Measurements from ENCODE around the gene RHEB. TPM values are rescaled to one million over a fixed set of nuclear protein-coding genes. Genes with fewer than 3 reads are reported as not detected.

Gene RHEB
- total RNA-seq, 1 donor from 2014 or later, result 103 TPM

DNA sequence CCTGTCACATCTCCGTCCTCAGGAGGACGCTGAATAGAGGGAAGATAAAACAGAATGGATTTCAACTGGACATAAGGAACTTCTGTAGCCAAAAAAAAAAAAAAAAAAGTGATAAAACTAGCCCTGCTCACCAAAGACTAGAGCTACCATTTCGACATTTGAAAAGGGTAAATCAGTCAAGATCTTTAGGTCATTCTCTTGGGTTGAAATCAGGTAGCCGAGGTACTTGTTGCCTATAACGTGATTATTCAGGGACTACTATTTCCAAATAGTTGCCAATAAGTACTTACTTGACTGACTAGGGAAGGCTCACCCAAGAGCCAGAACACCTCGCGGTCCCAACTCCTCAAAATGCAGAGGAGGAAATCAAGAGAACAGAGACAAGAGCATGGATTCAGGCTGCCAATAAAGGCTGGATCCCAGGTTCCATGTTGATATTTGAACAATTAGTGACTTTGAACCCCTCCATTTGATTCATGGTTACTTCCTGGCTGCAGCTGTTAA lies 2.0 kb downstream of the RHEB start:
- H3K4me1 ChIP-seq, result peaks cover 32% of the 10 kb centered on the region
- H3K4me3 ChIP-seq, result peak overlapping the region; percentile 70
- no peaks in the 10 kb centered on the region for H3K36me3 ChIP-seq
- no peak for DNase-seq
- intact Hi-C loops (cut with DNase I), result no loop called here
- TF ChIP-seq, protein P1, sequence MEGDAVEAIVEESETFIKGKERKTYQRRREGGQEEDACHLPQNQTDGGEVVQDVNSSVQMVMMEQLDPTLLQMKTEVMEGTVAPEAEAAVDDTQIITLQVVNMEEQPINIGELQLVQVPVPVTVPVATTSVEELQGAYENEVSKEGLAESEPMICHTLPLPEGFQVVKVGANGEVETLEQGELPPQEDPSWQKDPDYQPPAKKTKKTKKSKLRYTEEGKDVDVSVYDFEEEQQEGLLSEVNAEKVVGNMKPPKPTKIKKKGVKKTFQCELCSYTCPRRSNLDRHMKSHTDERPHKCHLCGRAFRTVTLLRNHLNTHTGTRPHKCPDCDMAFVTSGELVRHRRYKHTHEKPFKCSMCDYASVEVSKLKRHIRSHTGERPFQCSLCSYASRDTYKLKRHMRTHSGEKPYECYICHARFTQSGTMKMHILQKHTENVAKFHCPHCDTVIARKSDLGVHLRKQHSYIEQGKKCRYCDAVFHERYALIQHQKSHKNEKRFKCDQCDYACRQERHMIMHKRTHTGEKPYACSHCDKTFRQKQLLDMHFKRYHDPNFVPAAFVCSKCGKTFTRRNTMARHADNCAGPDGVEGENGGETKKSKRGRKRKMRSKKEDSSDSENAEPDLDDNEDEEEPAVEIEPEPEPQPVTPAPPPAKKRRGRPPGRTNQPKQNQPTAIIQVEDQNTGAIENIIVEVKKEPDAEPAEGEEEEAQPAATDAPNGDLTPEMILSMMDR (IDR thresholded peaks at IDR 0.05), result no peak
- H3K9me3 ChIP-seq, result no peaks in the 10 kb centered on the region
- no peak for ATAC-seq
- peak overlapping the region; percentile 96 for H3K27ac ChIP-seq
- no peaks in the 10 kb centered on the region for H3K27me3 ChIP-seq

DNA sequence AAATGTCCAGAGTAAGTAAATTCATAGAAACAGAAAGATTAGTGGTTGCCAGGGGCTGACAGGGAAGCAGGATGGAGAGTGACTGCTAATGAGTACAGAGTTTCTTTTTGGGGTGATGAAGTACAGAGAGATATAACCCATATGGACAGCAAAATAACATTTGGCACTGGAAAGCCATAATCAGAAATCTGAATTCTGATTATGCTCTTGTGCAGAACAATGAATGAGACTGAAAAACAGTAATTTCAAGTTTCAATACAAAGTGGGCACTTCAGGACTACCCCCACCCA lies 4.5 kb downstream of the RHEB start:
- no peak for DNase-seq

DNA sequence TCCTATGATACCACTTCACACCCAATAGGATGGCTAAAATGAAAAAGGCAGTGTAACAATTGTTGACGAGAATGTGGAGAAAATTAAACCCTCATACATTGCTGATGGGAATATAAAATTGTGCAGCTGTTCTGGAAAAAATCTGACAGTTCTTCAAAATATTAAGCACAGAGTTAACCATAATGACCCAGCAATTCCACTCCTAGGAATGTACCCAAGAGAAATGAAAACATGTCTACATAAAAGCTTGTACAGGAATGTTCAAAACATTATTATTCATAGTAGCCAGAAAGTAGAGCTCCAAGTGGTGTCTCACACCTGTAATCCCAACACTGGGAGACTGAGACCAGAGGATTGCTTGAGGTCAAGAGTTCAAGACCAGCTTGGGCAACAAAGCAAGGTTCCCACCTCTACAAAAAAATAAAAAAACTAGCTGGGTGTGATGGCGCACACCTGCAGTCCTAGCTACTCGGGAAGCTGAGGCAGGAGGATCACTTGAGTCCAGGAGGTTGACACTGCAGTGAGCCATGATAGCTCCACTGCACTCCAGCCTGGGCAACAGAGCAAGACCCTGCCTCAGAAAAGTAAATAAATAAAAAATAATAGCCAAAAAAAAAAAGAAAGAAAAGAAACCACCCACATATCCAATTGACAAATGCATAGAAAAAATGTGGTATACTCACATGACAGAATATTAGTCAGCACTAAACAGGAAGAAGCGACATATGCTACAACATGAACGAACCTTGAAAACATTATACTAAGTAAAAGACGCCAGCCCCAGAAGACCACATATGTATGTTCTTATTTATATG lies 5.0 kb downstream of the RHEB start:
- no peak for ATAC-seq
- Histone ChIP-seq H3K36me3 (no peaks in the 10 kb centered on the region), H3K4me1 (peaks cover 50% of the 10 kb centered on the region), H3K27ac (peak overlapping the region; percentile 44), H3K9me3 (no peaks in the 10 kb centered on the region), H3K4me3 (no peak overlapping the region), H3K27me3 (no peaks in the 10 kb centered on the region)
- intact Hi-C loops (cut with DNase I), result no loop called here
- no peak for DNase-seq
- TF ChIP-seq, protein P1 (IDR thresholded peaks at IDR 0.05), result no peak

More for the DNA sequence above, 4.5 kb downstream of the RHEB start:
- no peaks in the 10 kb centered on the region for H3K36me3 ChIP-seq
- intact Hi-C loops (cut with DNase I), result no loop called here
- no peak for ATAC-seq
- TF ChIP-seq, protein P1 (IDR thresholded peaks at IDR 0.05), result no peak
- H3K9me3 ChIP-seq, result no peaks in the 10 kb centered on the region
- no peak overlapping the region for H3K4me3 ChIP-seq
- H3K27ac ChIP-seq, result no peak overlapping the region
- H3K4me1 ChIP-seq, result peaks cover 46% of the 10 kb centered on the region
- H3K27me3 ChIP-seq, result no peaks in the 10 kb centered on the region

DNA sequence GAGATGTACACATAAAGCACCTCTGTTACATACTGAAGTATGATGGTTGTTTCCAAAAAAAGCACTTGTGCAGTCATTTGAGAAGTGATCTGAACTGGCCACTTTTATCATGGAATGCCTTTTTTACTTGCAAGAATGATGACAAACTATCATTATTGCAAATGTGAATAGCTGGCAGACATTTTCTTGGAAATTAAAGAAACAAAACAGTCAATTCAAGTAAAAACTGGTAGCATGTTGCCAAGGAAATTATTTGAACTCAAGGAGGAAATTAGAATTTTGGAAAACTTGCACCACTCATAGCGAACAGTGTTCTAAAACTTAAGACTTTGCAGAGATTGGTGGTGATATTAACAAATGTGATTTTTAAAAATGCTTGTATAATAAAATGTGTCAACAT lies 6.6 kb downstream of the RHEB start:
- H3K9me3 ChIP-seq, result no peaks in the 10 kb centered on the region
- no peak overlapping the region for H3K4me3 ChIP-seq
- H3K27me3 ChIP-seq, result no peaks in the 10 kb centered on the region
- H3K4me1 ChIP-seq, result peaks cover 62% of the 10 kb centered on the region
- no peak for ATAC-seq
- TF ChIP-seq, protein P1 (IDR thresholded peaks at IDR 0.05), result no peak
- H3K27ac ChIP-seq, result no peak overlapping the region
- H3K36me3 ChIP-seq, result no peaks in the 10 kb centered on the region
- no peak for DNase-seq
- intact Hi-C loops (cut with DNase I), result no loop called here

DNA sequence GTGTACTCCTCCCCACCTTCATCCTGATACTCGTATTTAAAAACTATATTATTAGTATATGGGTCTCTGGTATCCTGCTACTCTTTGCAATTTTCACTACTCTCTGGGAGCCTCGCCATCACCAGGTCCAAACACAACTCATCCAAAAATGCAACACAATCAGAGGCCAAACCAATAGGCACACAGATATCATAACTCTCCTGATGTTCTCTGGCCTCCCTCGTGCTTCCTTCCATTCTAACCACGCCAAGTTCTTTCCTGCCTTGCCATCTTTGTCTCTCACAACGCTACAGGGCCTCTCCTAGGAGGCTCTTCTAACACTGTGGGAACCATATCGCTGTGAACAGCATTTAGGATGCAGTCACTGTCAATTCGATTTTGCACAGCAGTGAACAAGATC lies 7.3 kb downstream of the RHEB start:
- ATAC-seq (no peak), DNase-seq (no peak)
- Histone ChIP-seq H3K27me3 (no peaks in the 10 kb centered on the region), H3K4me1 (peaks cover 60% of the 10 kb centered on the region), H3K4me3 (no peak overlapping the region), H3K9me3 (no peaks in the 10 kb centered on the region), H3K36me3 (no peaks in the 10 kb centered on the region), H3K27ac (no peak overlapping the region)
- TF ChIP-seq, protein P1 (IDR thresholded peaks at IDR 0.05), result no peak
- intact Hi-C loops (cut with DNase I), result no loop called here

Measured in upper lobe of right lung (tissue), 1 donor.